Ascending aorta (tissue), 2 donors: ENCODE data around the gene FGF19. TPM values are rescaled to one million over a fixed set of nuclear protein-coding genes. Genes with fewer than 3 reads are reported as not detected.

ENCODE experiments used
- DNase-seq, 2 donors: peaks; one replicate each; pipeline ENCODE4 v3.0.0-alpha.2; 2019; ENCODE audit warnings: low spot score in 2 of 2
- H3K27ac ChIP-seq, 2 donors: fragments of 200-600 bp; sonication (generic); one replicate each; pipeline ENCODE4 v1.5.1; 2016 to 2017; ENCODE audit warnings: mild to moderate bottlenecking in 1 of 2
- H3K27me3 ChIP-seq: fragments of 200-600 bp; sonication (generic); one replicate; pipeline ENCODE4 v1.5.1; 2017
- H3K36me3 ChIP-seq, 2 donors: fragments of 200-600 bp; sonication (generic); one replicate each; pipeline ENCODE4 v1.5.1; 2016
- H3K4me1 ChIP-seq, 2 donors: fragments of 200-600 bp; sonication (generic); one replicate each; pipeline ENCODE4 v1.5.1; 2016 to 2017; ENCODE audit warnings: mild to moderate bottlenecking in 1 of 2
- H3K4me3 ChIP-seq, 2 donors: fragments of 200-600 bp; sonication (generic); one replicate each; pipeline ENCODE4 v1.5.1; 2016 to 2017; ENCODE audit warnings: mild to moderate bottlenecking in 1 of 2
- H3K9me3 ChIP-seq, 2 donors: fragments of 200-600 bp; sonication (generic); one replicate each; pipeline ENCODE4 v1.5.1; 2016
- CTCF ChIP-seq, 3 experiments: fragments of 200-600 bp in 2 of 3; fragments of 450-650 bp in 1 of 3; sonication (generic) in 2 of 3; IDR thresholded peaks; one replicate each; pipeline ENCODE4 v1.5.1; 2016 to 2019; ENCODE audit warnings: antibody characterized with exemption in 3 of 3, mild to moderate bottlenecking in 1 of 3, moderate library complexity in 1 of 3
- intact Hi-C: fragments of 100-400 bp; cut with DNase I; formaldehyde crosslinking; loops from one replicate; pipeline ENCODE4 v1.15.1; 2023
- total RNA-seq: library from RNA; depleted of rRNA; stranded (reverse); fragments of >200 nt; gene quantifications from one replicate; pipeline ENCODE4 v1.1.0, GENCODE V29; 2016

The FGF19 gene
- total RNA-seq, 1 donor from 2014 or later: not detected

DNA sequence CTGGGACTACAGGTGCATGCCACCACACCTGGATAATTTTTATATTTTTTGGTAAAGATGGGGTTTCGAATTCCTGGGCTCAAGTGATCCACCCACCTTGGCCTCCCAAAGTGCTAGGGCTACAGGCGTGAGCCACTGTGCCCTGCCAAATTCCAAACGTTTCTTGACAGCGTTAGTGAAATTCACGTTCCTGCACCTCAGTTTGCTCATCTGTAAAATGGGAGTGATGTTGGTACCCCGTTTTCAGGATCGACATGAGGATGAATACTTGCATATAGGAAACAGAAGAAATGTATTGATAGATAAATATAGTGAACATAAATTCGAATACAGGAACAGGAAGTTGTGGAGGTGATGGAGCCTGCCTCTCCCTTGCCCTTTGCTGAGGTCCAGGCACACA is 18.5 kb downstream of the FGF19 start:
- H3K27me3 ChIP-seq: no peaks in the 10 kb centered on the region
- no peak overlapping the region for H3K4me3 ChIP-seq
- DNase-seq: no peak
- peaks cover 0 to 6% of the 10 kb centered on the region in 2 donors for H3K4me1 ChIP-seq
- H3K9me3 ChIP-seq: no peaks in the 10 kb centered on the region
- intact Hi-C loops: loop anchor here (5.0 kb wide), 1 partner anchor 202 kb away; no protein-coding TSS in a partner anchor
- H3K36me3 ChIP-seq: no peaks in the 10 kb centered on the region
- H3K27ac ChIP-seq: no peak overlapping the region
- no peak for TF ChIP-seq CTCF (IDR thresholded peaks at IDR 0.05)

DNA sequence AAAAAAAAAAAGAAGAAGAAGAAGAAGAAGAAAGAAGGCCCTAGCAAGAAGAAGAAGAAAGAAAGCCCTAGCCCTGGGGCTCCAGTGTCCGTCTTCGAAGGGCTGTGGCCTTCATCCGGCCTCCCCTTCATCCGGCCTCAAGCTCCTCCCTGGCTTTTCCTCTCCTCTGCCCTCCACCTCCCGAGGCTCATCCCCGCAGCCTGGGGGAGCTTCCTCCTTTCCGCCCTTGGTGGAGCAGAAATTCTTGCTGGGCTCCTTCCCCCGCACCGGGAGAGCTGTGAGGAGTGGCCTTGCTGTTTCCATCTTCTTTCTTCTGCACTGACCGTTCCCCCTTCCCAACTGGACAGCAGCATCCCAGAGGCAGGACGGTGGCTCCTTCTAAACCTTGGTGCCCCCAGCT is 19.2 kb downstream of the FGF19 start:
- no peak for TF ChIP-seq CTCF (IDR thresholded peaks at IDR 0.05)
- no peak overlapping the region for H3K27ac ChIP-seq
- no peaks in the 10 kb centered on the region for H3K36me3 ChIP-seq
- no peaks in the 10 kb centered on the region for H3K9me3 ChIP-seq
- no peak for DNase-seq
- intact Hi-C loops: loop anchor here (5.0 kb wide), 2 partner anchors 203 to 228 kb away; no protein-coding TSS in a partner anchor
- peaks cover 0 to 6% of the 10 kb centered on the region in 2 donors for H3K4me1 ChIP-seq
- no peak overlapping the region for H3K4me3 ChIP-seq
- no peaks in the 10 kb centered on the region for H3K27me3 ChIP-seq

- H3K27ac ChIP-seq: no peak overlapping the region
- no peak overlapping the region for H3K4me3 ChIP-seq
- no peaks in the 10 kb centered on the region for H3K9me3 ChIP-seq
- no peak for TF ChIP-seq CTCF (IDR thresholded peaks at IDR 0.05)
- intact Hi-C loops: loop anchor here (5.0 kb wide), 1 partner anchor 228 kb away; no protein-coding TSS in a partner anchor
- no peaks in the 10 kb centered on the region for H3K27me3 ChIP-seq
- peaks cover 0 to 6% of the 10 kb centered on the region in 2 donors for H3K4me1 ChIP-seq
- no peaks in the 10 kb centered on the region for H3K36me3 ChIP-seq
- DNase-seq: no peak
Observed at GRCh38 chr11:69683764-69684333, 20.0 kb downstream of the FGF19 start.

GRCh38 chr11:69682681-69683326 is 21.0 kb downstream of the FGF19 start:
- no peak for TF ChIP-seq CTCF (IDR thresholded peaks at IDR 0.05)
- no peak for DNase-seq
- H3K9me3 ChIP-seq: no peaks in the 10 kb centered on the region
- intact Hi-C loops: loop anchor here (5.0 kb wide), 1 partner anchor 229 kb away; no protein-coding TSS in a partner anchor
- H3K27ac ChIP-seq: no peak overlapping the region
- peaks cover 0 to 6% of the 10 kb centered on the region in 2 donors for H3K4me1 ChIP-seq
- no peaks in the 10 kb centered on the region for H3K27me3 ChIP-seq
- no peak overlapping the region for H3K4me3 ChIP-seq
- H3K36me3 ChIP-seq: no peaks in the 10 kb centered on the region

DNA sequence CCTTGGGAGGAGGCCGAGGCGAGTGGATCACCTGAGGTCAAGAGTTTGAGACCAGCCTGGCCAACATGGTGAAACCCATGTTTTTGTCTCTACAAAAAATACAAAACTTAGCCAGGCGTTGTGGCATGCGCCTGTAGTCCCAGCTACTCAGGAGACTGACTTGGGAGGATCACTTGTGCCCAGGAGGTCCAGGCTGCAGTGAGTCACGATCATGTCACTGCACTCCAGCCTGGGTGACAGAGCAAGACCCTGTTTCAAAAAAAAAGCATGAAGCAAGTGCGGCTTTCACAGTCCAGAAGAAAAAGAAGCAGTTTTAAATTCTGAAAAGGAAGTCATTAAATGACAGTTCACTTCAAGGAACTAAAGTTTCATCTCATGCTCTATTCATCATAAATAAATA is 21.6 kb downstream of the FGF19 start:
- peaks cover 0 to 6% of the 10 kb centered on the region in 2 donors for H3K4me1 ChIP-seq
- H3K9me3 ChIP-seq: no peaks in the 10 kb centered on the region
- no peaks in the 10 kb centered on the region for H3K27me3 ChIP-seq
- H3K27ac ChIP-seq: no peak overlapping the region
- intact Hi-C loops: loop anchor here (5.0 kb wide), 1 partner anchor 230 kb away; no protein-coding TSS in a partner anchor
- no peaks in the 10 kb centered on the region for H3K36me3 ChIP-seq
- TF ChIP-seq CTCF (IDR thresholded peaks at IDR 0.05): no peak
- no peak for DNase-seq
- H3K4me3 ChIP-seq: no peak overlapping the region
